ENCODE measurements around the gene GNG3.
A peak's percentile ranks its signal among the peaks of the same experiment; 100 is the strongest.
"Not testable (repeated sequence)": the region's sequence is repeated elsewhere in the genome, so short reads cannot be mapped to it uniquely, and the experiment has no call there.

GNG3 gene

GRCh38 chr11:62726915-62727164, 19.4 kb downstream of the GNG3 start:
- DNase-seq = no peak
- TF ChIP-seq, protein P1, sequence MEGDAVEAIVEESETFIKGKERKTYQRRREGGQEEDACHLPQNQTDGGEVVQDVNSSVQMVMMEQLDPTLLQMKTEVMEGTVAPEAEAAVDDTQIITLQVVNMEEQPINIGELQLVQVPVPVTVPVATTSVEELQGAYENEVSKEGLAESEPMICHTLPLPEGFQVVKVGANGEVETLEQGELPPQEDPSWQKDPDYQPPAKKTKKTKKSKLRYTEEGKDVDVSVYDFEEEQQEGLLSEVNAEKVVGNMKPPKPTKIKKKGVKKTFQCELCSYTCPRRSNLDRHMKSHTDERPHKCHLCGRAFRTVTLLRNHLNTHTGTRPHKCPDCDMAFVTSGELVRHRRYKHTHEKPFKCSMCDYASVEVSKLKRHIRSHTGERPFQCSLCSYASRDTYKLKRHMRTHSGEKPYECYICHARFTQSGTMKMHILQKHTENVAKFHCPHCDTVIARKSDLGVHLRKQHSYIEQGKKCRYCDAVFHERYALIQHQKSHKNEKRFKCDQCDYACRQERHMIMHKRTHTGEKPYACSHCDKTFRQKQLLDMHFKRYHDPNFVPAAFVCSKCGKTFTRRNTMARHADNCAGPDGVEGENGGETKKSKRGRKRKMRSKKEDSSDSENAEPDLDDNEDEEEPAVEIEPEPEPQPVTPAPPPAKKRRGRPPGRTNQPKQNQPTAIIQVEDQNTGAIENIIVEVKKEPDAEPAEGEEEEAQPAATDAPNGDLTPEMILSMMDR (IDR thresholded peaks at IDR 0.05; ENCODE audit: low read depth, low read length, missing control alignments) = no peak
- Histone ChIP-seq H3K27me3 (replicated peaks) (no peaks in the 10 kb centered on the region), H3K36me3 (replicated peaks) (peaks cover 28% of the 10 kb centered on the region), H3K4me3 (ENCODE audit: low read depth, low read length) (peak overlapping the region; percentile 93), H3K27ac (peak overlapping the region; percentile 95)
- in situ Hi-C loops (cut with HindIII; ENCODE audit: low pct_ligation_motif_present, low sequenced_read_pairs) = no loop called here

- peak within 1 kb of the TSS; percentile 93 for H3K4me3 ChIP-seq (ENCODE audit: low read depth, low read length)
- H3K27me3 ChIP-seq (replicated peaks) = no peaks in the 10 kb centered on the region
- DNase-seq = peak; percentile 96
- peaks cover 23% of the 10 kb centered on the region for H3K36me3 ChIP-seq (replicated peaks)
- peak within 1 kb of the TSS; percentile 95 for H3K27ac ChIP-seq
- in situ Hi-C loops (cut with HindIII; ENCODE audit: low pct_ligation_motif_present, low sequenced_read_pairs) = no loop called here
- TF ChIP-seq, protein P1 (IDR thresholded peaks at IDR 0.05; ENCODE audit: low read depth, low read length, missing control alignments) = no peak
Observed at GRCh38 chr11:62727165-62727871, 19.8 kb downstream of the GNG3 start, which contains the start of gene HNRNPUL2. TSS of gene HNRNPUL2 (minus strand) at chr11:62727457. CDS start at chr11:62727156, 301 bp downstream.

GRCh38 chr11:62727872-62728170, 20.3 kb downstream of the GNG3 start:
- in situ Hi-C loops (cut with HindIII; ENCODE audit: low pct_ligation_motif_present, low sequenced_read_pairs) = no loop called here
- peak overlapping the region; percentile 93 for H3K4me3 ChIP-seq (ENCODE audit: low read depth, low read length)
- H3K36me3 ChIP-seq (replicated peaks) = peaks cover 18% of the 10 kb centered on the region
- TF ChIP-seq, protein P1 (IDR thresholded peaks at IDR 0.05; ENCODE audit: low read depth, low read length, missing control alignments) = no peak
- H3K27ac ChIP-seq = peak overlapping the region; percentile 95
- no peaks in the 10 kb centered on the region for H3K27me3 ChIP-seq (replicated peaks)
- peak; percentile 95 for DNase-seq

DNA sequence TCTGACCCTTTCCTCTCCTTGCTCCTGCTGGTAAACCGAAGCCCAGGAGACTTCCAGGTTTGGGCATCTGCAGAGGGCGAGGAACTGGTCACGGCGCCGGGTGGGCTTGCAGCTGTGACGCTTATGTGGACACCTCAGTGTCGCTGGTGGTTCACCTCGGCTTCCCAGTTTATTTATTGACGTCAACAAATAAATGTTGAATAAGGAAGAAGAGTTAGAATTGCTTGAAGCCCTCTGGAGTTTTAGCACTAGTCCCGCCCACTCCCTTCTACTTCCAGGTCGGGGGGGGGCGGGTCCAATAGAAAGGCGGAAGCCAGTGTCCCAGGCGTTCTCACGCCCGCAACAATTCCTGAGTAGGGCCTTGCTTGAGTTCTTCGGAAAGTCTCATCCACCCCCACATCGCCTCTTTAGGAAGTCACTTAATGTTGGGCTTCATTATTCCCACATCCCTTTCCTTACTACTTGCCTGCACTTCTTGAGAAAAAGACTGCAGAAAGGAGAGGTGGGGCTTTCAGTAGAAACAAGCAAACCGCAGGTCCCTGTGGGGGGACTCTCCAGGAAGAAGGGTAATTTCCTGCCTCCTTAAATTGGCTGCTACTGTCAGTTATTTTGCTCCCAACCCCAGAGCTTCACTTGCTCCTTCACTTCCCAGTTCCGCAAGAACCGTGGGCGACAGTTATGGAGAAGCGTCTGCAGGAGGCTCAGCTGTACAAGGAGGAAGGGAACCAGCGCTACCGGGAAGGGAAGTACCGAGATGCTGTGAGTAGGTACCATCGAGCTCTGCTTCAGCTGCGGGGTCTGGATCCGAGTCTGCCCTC, 20.9 kb downstream of the GNG3 start, which contains the start of gene TTC9C:
Gene TTC9C, plus strand, starts transcription at position 316 of the 818 bp plus-strand sequence. Its CDS starts 363 bp downstream, at position 679.
- DNase-seq = peak; percentile 87
- in situ Hi-C loops (cut with HindIII; ENCODE audit: low pct_ligation_motif_present, low sequenced_read_pairs) = no loop called here
- H3K36me3 ChIP-seq (replicated peaks) = peaks cover 17% of the 10 kb centered on the region
- H3K4me3 ChIP-seq (ENCODE audit: low read depth, low read length) = peak within 1 kb of the TSS; percentile 93
- H3K27me3 ChIP-seq (replicated peaks) = no peaks in the 10 kb centered on the region
- TF ChIP-seq, protein P1 (IDR thresholded peaks at IDR 0.05; ENCODE audit: low read depth, low read length, missing control alignments) = no peak
- H3K27ac ChIP-seq = peak within 1 kb of the TSS; percentile 95

DNA sequence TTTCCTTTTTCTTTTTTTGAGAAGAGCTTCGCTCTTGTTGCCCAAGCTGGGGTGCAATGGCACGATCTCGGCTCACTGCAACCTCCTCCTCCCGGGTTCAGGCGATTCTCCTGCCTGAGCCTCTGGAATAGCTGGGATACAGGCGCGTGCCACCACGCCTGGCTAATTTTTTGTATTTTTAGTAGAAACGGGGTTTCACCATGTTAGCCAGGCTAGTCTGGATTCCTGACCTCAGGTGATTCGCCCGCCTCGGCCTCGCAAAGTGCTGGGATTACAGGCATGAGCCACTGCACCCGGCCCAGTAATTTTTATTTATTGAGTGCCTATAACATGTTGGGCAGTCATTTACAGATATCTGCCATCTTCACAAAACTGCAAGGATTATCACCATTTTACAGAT, 22.6 kb downstream of the GNG3 start:
- Histone ChIP-seq H3K4me3 (ENCODE audit: low read depth, low read length) (peak overlapping the region; percentile 93), H3K36me3 (replicated peaks) (peaks cover 22% of the 10 kb centered on the region)
- DNase-seq; H3K27me3 ChIP-seq (replicated peaks); in situ Hi-C loops (cut with HindIII; ENCODE audit: low pct_ligation_motif_present, low sequenced_read_pairs); H3K27ac ChIP-seq: not testable (repeated sequence)

DNA sequence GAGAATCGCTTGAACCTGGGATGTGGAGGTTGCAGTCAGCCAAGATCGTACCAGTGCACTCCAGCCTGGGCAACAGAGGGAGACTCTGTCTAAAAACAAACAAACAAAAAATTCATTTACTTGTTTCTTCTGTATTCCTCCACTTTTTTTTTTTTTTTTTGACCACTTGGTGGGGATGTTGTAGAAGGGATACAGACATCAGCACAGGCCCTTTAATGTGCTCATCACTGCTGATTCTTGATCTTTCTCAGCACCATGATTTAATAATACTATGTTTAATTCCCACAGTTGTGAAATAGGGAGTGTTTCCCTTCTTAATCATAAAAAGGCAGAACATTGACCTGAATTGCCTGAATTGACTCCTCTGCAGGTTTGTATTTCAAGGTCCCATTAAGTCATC, 25.4 kb downstream of the GNG3 start:
- Histone ChIP-seq H3K36me3 (replicated peaks) (peaks cover 37% of the 10 kb centered on the region), H3K27ac (no peak overlapping the region), H3K4me3 (ENCODE audit: low read depth, low read length) (no peak overlapping the region), H3K27me3 (replicated peaks) (no peaks in the 10 kb centered on the region)
- TF ChIP-seq, protein P1 (IDR thresholded peaks at IDR 0.05; ENCODE audit: low read depth, low read length, missing control alignments) = no peak
- no peak for DNase-seq
- in situ Hi-C loops (cut with HindIII; ENCODE audit: low pct_ligation_motif_present, low sequenced_read_pairs) = no loop called here

Data from brain microvascular endothelial cell (primary cell).